CD14-positive monocyte (primary cell): ENCODE data around the gene HDHD5. TPM values are rescaled to one million over a fixed set of nuclear protein-coding genes. Genes with fewer than 3 reads are reported as not detected.
A peak's percentile ranks its signal among the peaks of the same experiment; 100 is the strongest.

Source experiments
- DNase-seq, 3 donors: peaks; one replicate each; pipeline ENCODE4 v3.0.0-alpha.2; 2011 to 2022
- H2AFZ ChIP-seq: 2 replicates; pipeline ENCODE4 v1.6.0; 2012; ENCODE audit warnings: mild to moderate bottlenecking, low read depth, low read length, inconsistent platforms; ENCODE audit not compliant: insufficient read depth, poor library complexity, severe bottlenecking
- H3K27ac ChIP-seq, 2 donors: 1 replicate in 1 of 2; 2 replicates in 1 of 2; pipeline ENCODE4 v1.5.1; 2012 to 2013; ENCODE audit warnings: low read length in 2 of 2, control low read depth in 1 of 2, inconsistent platforms in 1 of 2, low read depth in 1 of 2, mild to moderate bottlenecking in 1 of 2
- H3K27me3 ChIP-seq, 2 donors: one replicate each; pipeline versions ENCODE4 v1.6.0 to v1.6.1; 2011 to 2013; ENCODE audit warnings: low read length in 2 of 2; ENCODE audit not compliant: control insufficient read depth in 2 of 2, insufficient read depth in 2 of 2
- H3K36me3 ChIP-seq, 2 donors: replicated peaks in 1 of 2; 1 replicate in 1 of 2; 2 replicates in 1 of 2; pipeline versions ENCODE4 v1.5.1 to v1.6.1; 2012 to 2013; ENCODE audit warnings: low read length in 2 of 2, control low read depth in 1 of 2, inconsistent platforms in 1 of 2, mild to moderate bottlenecking in 1 of 2; ENCODE audit not compliant: insufficient read depth in 2 of 2, control insufficient read depth in 1 of 2
- H3K4me1 ChIP-seq, 2 donors: 1 replicate in 1 of 2; 2 replicates in 1 of 2; pipeline versions ENCODE4 v1.5.1 to v1.6.1; 2012 to 2013; ENCODE audit warnings: low read length in 2 of 2, control low read depth in 1 of 2, inconsistent platforms in 1 of 2, mild to moderate bottlenecking in 1 of 2, moderate library complexity in 1 of 2; ENCODE audit not compliant: insufficient read depth in 2 of 2, control insufficient read depth in 1 of 2
- H3K4me2 ChIP-seq: replicated peaks from 2 replicates; pipeline ENCODE3; 2012; ENCODE audit warnings: low read length, moderate library complexity, mild to moderate bottlenecking; ENCODE audit not compliant: poor library complexity, severe bottlenecking; ENCODE audit errors: extremely low read depth
- H3K4me3 ChIP-seq, 3 experiments: fragments of 200-600 bp in 1 of 3; sonication (generic) in 1 of 3; replicated peaks in 1 of 3; 1 replicate in 2 of 3; 2 replicates in 1 of 3; pipeline ENCODE4 v1.5.1; 2011 to 2013; ENCODE audit warnings: low read length in 3 of 3, mild to moderate bottlenecking in 3 of 3, control low read depth in 2 of 3, low read depth in 2 of 3, inconsistent platforms in 1 of 3, moderate library complexity in 1 of 3
- H3K79me2 ChIP-seq: 2 replicates; pipeline ENCODE4 v1.6.0; 2012; ENCODE audit warnings: mild to moderate bottlenecking, control low read depth, inconsistent platforms, low read length, moderate library complexity; ENCODE audit not compliant: insufficient read depth
- H3K9ac ChIP-seq: 2 replicates; pipeline ENCODE4 v1.6.0; 2017; ENCODE audit warnings: low read length, mild to moderate bottlenecking; ENCODE audit not compliant: insufficient read depth, poor library complexity, severe bottlenecking
- H3K9me3 ChIP-seq, 2 donors: replicated peaks in 1 of 2; 1 replicate in 1 of 2; 2 replicates in 1 of 2; pipeline versions ENCODE4 v1.5.1 to v1.6.1; 2012 to 2013; ENCODE audit warnings: low read length in 2 of 2, control low read depth in 1 of 2; ENCODE audit not compliant: control insufficient read depth in 1 of 2, insufficient read depth in 1 of 2
- H4K20me1 ChIP-seq: 2 replicates; pipeline ENCODE4 v1.6.0; 2012; ENCODE audit warnings: mild to moderate bottlenecking, low read length, control low read depth, moderate library complexity; ENCODE audit not compliant: insufficient read depth
- H3K27ac Mint-ChIP-seq, 7 donors: one replicate each; pipeline ENCODE4 v1.8.0; 2020; ENCODE audit warnings: mild to moderate bottlenecking in 7 of 7, mixed read lengths in 7 of 7, moderate library complexity in 6 of 7, inconsistent platforms in 2 of 7
- H3K27me3 Mint-ChIP-seq, 3 donors: one replicate each; pipeline ENCODE4 v1.8.0; 2021 to 2022; ENCODE audit warnings: low read depth in 3 of 3, mild to moderate bottlenecking in 3 of 3, mixed read lengths in 3 of 3, moderate library complexity in 3 of 3, inconsistent platforms in 1 of 3
- H3K36me3 Mint-ChIP-seq, 2 donors: one replicate each; pipeline ENCODE4 v1.8.0; 2020; ENCODE audit warnings: mixed read lengths in 2 of 2, inconsistent platforms in 1 of 2, mild to moderate bottlenecking in 1 of 2
- H3K4me1 Mint-ChIP-seq: one replicate; pipeline ENCODE4 v1.8.0; 2020; ENCODE audit warnings: mild to moderate bottlenecking, mixed read lengths
- H3K4me3 Mint-ChIP-seq, 2 donors: one replicate each; pipeline ENCODE4 v1.8.0; 2020; ENCODE audit warnings: mild to moderate bottlenecking in 2 of 2, mixed read lengths in 2 of 2, moderate library complexity in 1 of 2
- H3K9me3 Mint-ChIP-seq, 7 donors: one replicate each; pipeline ENCODE4 v1.8.0; 2020 to 2022; ENCODE audit warnings: mixed read lengths in 7 of 7, mild to moderate bottlenecking in 6 of 7, moderate library complexity in 6 of 7, inconsistent platforms in 2 of 7
- WGBS: methylation state at CpG from one replicate; pipeline ENCODE4 v1.1.5; 2013; ENCODE audit warnings: missing lambda C conversion rate; ENCODE audit not compliant: insufficient coverage; 5-methylcytosine and 5-hydroxymethylcytosine counted together
- intact Hi-C, 2 donors: fragments of 100-400 bp; cut with micrococcal nuclease; formaldehyde crosslinking; loops; one replicate each; pipeline versions ENCODE4 v1.15.0 to v1.15.1; 2023
- polyA plus RNA-seq, 3 donors: library from polyadenylated mRNA; depleted of rRNA in 1 of 3; unstranded in 2 of 3; stranded (reverse) in 1 of 3; fragments of 300-500 nt in 2 of 3; fragments of >200 nt in 1 of 3; fragmentation: Illumina TruSeq in 2 of 3; gene quantifications; 1 replicate in 2 of 3; 2 replicates in 1 of 3; pipeline ENCODE4 v1.2.3, GENCODE V29; 2012 to 2021
- TF ChIP-seq, protein P1 (sequence below): fragments of 200-600 bp; IDR thresholded peaks from one replicate; pipeline ENCODE4 v1.8.0; 2022; ENCODE audit warnings: antibody characterized with exemption, mild to moderate bottlenecking

Gene HDHD5
- polyA plus RNA-seq, 3 donors: 75.9 to 119 (median 79.9) TPM

DNA sequence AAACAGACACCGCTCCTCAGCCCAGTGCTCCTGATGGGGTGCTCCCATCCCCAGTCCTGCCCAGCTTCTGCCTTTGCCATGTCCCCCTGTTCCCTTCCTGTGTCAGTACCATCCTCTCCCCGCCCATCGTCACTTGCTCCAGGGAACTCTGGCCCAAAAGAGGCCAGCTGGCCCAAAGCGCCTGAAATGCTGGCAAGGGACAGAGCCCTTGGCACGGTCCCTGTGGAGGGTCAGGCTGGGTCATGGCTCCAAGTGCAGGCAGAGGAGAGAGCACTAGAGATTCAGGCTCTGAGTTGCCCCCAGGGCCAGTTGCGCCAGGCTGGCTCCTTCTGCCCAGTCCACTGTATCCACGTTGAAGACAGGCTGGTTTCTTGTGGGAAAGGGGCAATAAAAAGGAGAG, 8.4 kb upstream of the HDHD5 start:
- Histone ChIP-seq H4K20me1 (no peaks in the 10 kb centered on the region), H3K36me3 (no peaks in the 10 kb centered on the region), H3K9ac (no peak overlapping the region), H3K9me3 (no peaks in the 10 kb centered on the region), H3K4me2 (no peak overlapping the region), H2AFZ (no peak overlapping the region), H3K4me3 (no peak overlapping the region), H3K4me1 (peaks cover 12 to 19% of the 10 kb centered on the region in 2 donors), H3K27ac (no peak overlapping the region), H3K79me2 (no peaks in the 10 kb centered on the region), H3K27me3 (no peaks in the 10 kb centered on the region)
- Mint-ChIP-seq H3K27me3 (peaks cover 2 to 12% (median 3%) of the 10 kb centered on the region in 3 donors), H3K27ac (peak overlapping the region in 1 of 7 donors; percentile 66), H3K9me3 (peaks cover 0 to 2% (median 0%) of the 10 kb centered on the region in 7 donors), H3K4me3 (no peak overlapping the region), H3K4me1 (peaks cover 19% of the 10 kb centered on the region), H3K36me3 (no peaks in the 10 kb centered on the region)
- DNase-seq: no peak
- 89% methylated on average over 7 of the region's 7 CpGs for WGBS
- intact Hi-C loops: no loop called here
- TF ChIP-seq, protein P1, sequence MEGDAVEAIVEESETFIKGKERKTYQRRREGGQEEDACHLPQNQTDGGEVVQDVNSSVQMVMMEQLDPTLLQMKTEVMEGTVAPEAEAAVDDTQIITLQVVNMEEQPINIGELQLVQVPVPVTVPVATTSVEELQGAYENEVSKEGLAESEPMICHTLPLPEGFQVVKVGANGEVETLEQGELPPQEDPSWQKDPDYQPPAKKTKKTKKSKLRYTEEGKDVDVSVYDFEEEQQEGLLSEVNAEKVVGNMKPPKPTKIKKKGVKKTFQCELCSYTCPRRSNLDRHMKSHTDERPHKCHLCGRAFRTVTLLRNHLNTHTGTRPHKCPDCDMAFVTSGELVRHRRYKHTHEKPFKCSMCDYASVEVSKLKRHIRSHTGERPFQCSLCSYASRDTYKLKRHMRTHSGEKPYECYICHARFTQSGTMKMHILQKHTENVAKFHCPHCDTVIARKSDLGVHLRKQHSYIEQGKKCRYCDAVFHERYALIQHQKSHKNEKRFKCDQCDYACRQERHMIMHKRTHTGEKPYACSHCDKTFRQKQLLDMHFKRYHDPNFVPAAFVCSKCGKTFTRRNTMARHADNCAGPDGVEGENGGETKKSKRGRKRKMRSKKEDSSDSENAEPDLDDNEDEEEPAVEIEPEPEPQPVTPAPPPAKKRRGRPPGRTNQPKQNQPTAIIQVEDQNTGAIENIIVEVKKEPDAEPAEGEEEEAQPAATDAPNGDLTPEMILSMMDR: no peak

DNA sequence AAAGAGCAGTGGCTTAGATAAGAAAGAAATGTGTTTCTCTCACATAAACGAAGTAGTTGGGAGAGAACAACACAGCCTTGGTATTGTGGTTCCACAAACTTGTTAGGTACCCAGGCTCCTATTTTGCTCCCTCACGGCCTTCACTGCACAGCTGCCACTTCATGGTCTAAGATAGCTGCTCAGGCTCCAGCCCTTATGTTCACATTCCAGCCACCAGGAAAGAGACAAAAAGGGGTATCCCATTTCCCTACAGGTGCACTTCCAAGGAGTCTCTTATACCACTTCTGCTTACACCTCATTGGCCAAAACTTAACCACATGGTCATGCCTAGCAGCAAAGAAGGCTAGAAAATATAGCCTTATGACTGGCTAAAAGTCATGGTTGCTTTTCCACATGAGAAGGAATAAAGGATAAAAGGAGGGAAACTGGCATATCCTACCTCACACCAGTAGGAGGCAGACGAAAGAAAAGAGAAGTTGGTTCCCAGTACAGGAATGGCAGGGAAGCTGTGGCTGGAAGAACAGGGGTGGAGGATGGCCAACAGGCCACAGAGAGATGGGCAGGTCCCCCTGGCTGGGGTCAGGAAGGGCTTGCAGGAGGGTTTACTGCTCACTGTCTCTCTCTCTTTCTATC, 5.4 kb upstream of the HDHD5 start:
- H3K36me3 Mint-ChIP-seq: no peaks in the 10 kb centered on the region
- H3K27me3 Mint-ChIP-seq: peaks cover 2 to 15% (median 3%) of the 10 kb centered on the region in 3 donors

More for the DNA sequence above, 5.4 kb upstream of the HDHD5 start:
- Histone ChIP-seq H3K79me2 (peaks cover 7% of the 10 kb centered on the region), H3K9ac (no peak overlapping the region), H3K27me3 (no peaks in the 10 kb centered on the region), H3K4me1 (peaks cover 7 to 13% of the 10 kb centered on the region in 2 donors), H3K27ac (no peak overlapping the region), H3K9me3 (no peaks in the 10 kb centered on the region), H3K36me3 (no peaks in the 10 kb centered on the region), H3K4me3 (no peak overlapping the region), H3K4me2 (no peak overlapping the region), H4K20me1 (no peaks in the 10 kb centered on the region), H2AFZ (no peak overlapping the region)
- Mint-ChIP-seq H3K4me1 (peaks cover 21% of the 10 kb centered on the region), H3K27ac (no peak overlapping the region), H3K9me3 (peaks cover 0 to 2% (median 0%) of the 10 kb centered on the region in 7 donors), H3K4me3 (no peak overlapping the region)
- DNase-seq: no peak
- intact Hi-C loops: no loop called here
- WGBS: 83% methylated on average over 1 of the region's 3 CpGs
- TF ChIP-seq, protein P1: peak; percentile 46
